GM10248 (cell line): ENCODE measurements around the gene MYLK.

Experiments
- CTCF ChIA-PET: fragments of 300-600 bp; sonication (Branson Sonifier 250); formaldehyde crosslinking; extraction: SDS; loops from one replicate; lab custom pipeline; 2021; ENCODE audit warnings: antibody characterized with exemption; lab: Yijun Ruan, JAX
- POLR2A ChIA-PET: fragments of 350-650 bp; sonication (Branson Sonifier 250); formaldehyde crosslinking; extraction: SDS; loops from one replicate; lab custom pipeline; 2020; ENCODE audit warnings: antibody characterized with exemption; lab: Yijun Ruan, JAX
- DNase-seq: peaks from one replicate; pipeline ENCODE4 v3.0.0; 2012; ENCODE audit errors: extremely low spot score
- TF ChIP-seq, protein P1 (sequence below): IDR thresholded peaks from 2 replicates; pipeline ENCODE4 v1.5.1; 2012; ENCODE audit warnings: mild to moderate bottlenecking, low read depth; ENCODE audit errors: extremely low read depth, missing control alignments, control extremely low read depth

The MYLK gene

DNA sequence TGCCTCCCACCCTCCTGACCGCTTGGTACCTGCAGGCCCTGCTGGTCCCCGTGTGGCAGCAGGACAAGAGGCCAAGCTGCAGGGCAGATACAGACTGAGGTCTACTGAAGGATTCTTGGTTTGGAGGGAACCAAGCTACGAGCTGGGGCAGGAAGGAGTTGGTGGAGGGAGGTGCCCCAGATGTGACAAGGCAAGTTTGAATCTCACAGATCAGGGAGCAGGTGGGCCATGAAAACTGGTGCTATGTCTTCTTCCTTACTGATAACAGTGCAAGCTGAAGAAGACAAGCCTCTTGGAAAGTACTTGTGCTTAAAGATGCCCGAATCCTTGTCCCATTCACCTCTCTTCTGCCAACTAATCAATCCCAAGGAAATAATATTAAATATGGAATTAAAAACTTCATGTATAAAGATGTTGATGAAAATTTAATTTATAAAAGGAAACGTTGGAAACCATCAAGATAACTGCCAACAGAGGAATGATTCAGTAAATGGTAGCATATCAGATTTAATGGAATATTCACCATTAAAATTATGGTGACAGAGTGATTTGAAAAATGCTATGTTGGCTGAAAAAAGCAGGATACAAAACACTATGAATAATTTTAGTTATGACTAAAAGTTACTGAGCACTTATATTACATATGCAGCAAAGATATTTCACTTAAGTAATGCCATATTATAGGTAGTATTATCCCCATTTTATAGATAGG is 107.9 kb downstream of the MYLK start:
- no peak for DNase-seq
- POLR2A ChIA-PET, result no interaction called here
- TF ChIP-seq, protein P1, sequence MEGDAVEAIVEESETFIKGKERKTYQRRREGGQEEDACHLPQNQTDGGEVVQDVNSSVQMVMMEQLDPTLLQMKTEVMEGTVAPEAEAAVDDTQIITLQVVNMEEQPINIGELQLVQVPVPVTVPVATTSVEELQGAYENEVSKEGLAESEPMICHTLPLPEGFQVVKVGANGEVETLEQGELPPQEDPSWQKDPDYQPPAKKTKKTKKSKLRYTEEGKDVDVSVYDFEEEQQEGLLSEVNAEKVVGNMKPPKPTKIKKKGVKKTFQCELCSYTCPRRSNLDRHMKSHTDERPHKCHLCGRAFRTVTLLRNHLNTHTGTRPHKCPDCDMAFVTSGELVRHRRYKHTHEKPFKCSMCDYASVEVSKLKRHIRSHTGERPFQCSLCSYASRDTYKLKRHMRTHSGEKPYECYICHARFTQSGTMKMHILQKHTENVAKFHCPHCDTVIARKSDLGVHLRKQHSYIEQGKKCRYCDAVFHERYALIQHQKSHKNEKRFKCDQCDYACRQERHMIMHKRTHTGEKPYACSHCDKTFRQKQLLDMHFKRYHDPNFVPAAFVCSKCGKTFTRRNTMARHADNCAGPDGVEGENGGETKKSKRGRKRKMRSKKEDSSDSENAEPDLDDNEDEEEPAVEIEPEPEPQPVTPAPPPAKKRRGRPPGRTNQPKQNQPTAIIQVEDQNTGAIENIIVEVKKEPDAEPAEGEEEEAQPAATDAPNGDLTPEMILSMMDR, result no peak
- CTCF ChIA-PET, result interaction anchor here (1.9 kb wide), 1 partner anchor 52 kb away, joined by 4 read pairs; no protein-coding TSS in a partner anchor

- TF ChIP-seq, protein P1, result no peak
- ChIA-PET POLR2A (no interaction called here), CTCF (interaction anchor here (1.4 kb wide), 1 partner anchor 18 kb away, joined by 4 read pairs; no protein-coding TSS in a partner anchor)
- no peak for DNase-seq
Measured at GRCh38 chr3:123774474-123774873, 109.7 kb downstream of the MYLK start.

- TF ChIP-seq, protein P1, result no peak
- no peak for DNase-seq
- ChIA-PET POLR2A (no interaction called here), CTCF (interaction anchor here (1.4 to 1.6 kb wide), 2 partner anchors 17 to 45 kb away, joined by 4 read pairs; no protein-coding TSS in a partner anchor)
Measured at GRCh38 chr3:123773681-123774431, 110.3 kb downstream of the MYLK start.

DNA sequence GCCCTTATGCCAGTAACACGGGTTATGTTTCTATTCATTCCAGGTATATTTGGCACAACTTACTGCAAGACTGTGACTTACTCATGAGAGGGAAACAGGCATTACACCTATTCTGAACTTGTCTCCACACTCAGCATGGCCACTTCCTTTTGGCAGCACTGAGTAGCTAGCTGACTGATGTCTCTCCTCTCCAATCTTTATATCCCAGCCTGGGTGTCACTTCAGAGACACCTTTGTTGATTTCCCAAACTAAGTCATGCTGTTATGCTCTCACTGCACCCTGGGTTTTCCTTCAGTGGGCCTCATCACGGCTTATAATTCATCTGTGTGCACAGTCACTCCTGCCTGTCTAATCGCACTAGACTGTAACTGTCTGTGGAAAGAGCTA is 114.8 kb downstream of the MYLK start:
- ChIA-PET CTCF (interaction anchor here (1.2 kb wide), 1 partner anchor 46 kb away, joined by 3 read pairs; no protein-coding TSS in a partner anchor), POLR2A (no interaction called here)
- no peak for DNase-seq
- TF ChIP-seq, protein P1, result no peak

DNA sequence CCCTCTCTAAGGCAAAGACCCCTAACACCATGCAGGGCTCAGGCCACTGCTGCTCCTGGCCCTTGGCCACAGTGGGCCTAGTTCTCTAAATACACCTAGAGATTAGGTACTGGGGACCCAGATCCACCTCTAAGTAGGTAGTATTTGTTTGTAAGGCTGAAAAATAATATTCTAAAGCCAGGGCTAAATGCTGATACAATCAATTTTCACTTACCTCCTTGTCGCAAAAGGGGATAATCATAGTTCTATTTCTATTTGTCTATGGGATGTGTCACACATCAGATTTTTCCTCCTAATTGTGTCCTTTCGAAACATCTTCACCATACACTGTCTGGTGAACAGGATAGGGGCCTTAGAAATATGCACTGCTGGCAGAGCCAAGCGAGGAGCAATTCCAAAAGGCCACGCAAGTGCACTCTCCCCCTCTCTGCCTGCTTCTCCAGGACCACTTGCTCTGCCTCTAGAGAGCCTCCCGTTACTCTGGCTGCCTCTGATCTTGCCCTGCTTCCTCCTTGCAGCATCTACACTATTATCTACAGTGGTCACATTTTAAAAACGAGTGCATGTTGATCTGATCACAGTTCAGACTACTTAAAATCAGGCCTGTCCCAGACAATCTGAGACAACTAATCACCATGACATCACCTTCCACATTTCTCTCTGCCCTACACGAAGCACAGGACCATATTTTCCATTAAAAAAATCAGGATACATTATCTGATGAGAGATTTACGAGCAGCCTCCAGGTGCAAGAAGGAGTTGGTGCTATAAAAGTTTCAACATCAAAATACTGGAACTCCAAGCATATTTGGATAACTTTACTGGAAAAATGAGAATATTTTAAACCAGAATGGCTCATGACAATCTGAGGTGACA is 115.4 kb downstream of the MYLK start:
- ChIA-PET POLR2A (no interaction called here), CTCF (interaction anchor here (1.2 kb wide), 1 partner anchor 45 kb away, joined by 3 read pairs; no protein-coding TSS in a partner anchor)
- no peak for DNase-seq
- TF ChIP-seq, protein P1, result no peak

DNA sequence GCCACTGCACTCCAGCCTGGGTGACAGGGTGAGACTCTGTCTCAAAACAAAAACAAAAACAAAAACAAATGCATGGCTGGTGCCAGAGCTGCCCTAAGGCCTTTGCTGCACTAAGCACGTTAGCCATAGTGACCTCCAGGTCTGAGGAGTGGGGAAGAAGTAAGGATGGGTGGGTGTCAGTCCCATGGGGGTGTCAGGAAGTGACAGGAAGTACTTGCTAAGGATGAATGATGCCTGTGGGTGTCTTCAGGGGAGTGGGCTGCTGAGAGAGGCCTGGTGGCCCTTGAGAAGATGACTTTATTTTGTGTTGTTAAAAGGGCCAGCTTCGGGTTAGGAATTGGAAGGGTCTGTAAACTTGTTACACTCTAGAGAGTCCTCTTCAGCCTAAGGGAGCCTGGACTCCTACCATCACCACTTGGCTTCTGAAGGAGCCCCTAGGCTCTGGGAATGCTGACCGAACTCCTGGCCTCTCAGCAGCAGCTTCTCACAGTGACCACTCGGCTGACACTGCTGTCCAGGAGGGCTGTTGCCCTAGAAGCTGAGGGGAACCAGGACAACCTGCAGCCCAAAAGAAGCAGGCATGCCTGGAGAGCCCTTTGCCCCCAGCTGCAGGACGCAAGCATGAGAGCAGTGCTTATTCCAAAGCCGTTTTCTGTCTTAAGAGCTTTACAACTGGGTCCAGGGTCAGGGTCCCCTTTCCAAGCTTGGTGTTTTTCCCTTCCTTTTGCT is 116.4 kb downstream of the MYLK start:
- TF ChIP-seq, protein P1, result no peak
- ChIA-PET CTCF (no interaction called here), POLR2A (no interaction called here)
- no peak for DNase-seq
